Mesenchymal stem cell (in vitro differentiated cells and primary cell): ENCODE measurements around the gene ARHGAP6.

Source experiments
- DNase-seq: peaks from one replicate; pipeline ENCODE4 v3.0.0-alpha.2; 2013
- H2AFZ ChIP-seq: one replicate; pipeline ENCODE4 v1.6.1; 2013; ENCODE audit warnings: low read depth, mild to moderate bottlenecking, control low read depth, inconsistent platforms, low read length, moderate library complexity
- H2AK5ac ChIP-seq: 2 replicates; pipeline ENCODE4 v1.6.1; 2013; ENCODE audit warnings: low read length, moderate library complexity, mild to moderate bottlenecking, inconsistent platforms; ENCODE audit not compliant: severe bottlenecking
- H2BK120ac ChIP-seq: one replicate; pipeline ENCODE4 v1.6.1; 2013; ENCODE audit warnings: low read depth, mild to moderate bottlenecking, inconsistent platforms, low read length, moderate library complexity
- H2BK12ac ChIP-seq, 2 experiments: one replicate each; pipeline ENCODE4 v1.6.1; 2013; ENCODE audit warnings: inconsistent platforms in 2 of 2, low read length in 2 of 2, mild to moderate bottlenecking in 2 of 2, moderate library complexity in 2 of 2, control low read depth in 1 of 2
- H2BK15ac ChIP-seq: one replicate; pipeline ENCODE4 v1.6.1; 2013; ENCODE audit warnings: mild to moderate bottlenecking, low read depth, inconsistent platforms; ENCODE audit not compliant: poor library complexity, severe bottlenecking
- H2BK5ac ChIP-seq: 2 replicates; pipeline ENCODE4 v1.6.1; 2013; ENCODE audit warnings: low read depth, mild to moderate bottlenecking, low read length, control low read depth, inconsistent platforms; ENCODE audit not compliant: poor library complexity, severe bottlenecking
- H3K14ac ChIP-seq, 2 experiments: one replicate each; pipeline ENCODE4 v1.6.1; 2013; ENCODE audit warnings: inconsistent platforms in 2 of 2, low read length in 2 of 2, control low read depth in 1 of 2, mild to moderate bottlenecking in 1 of 2, moderate library complexity in 1 of 2
- H3K18ac ChIP-seq, 2 experiments: one replicate each; pipeline ENCODE4 v1.6.1; 2013; ENCODE audit warnings: inconsistent platforms in 2 of 2, low read length in 2 of 2, control low read depth in 1 of 2, low read depth in 1 of 2, mild to moderate bottlenecking in 1 of 2
- H3K23ac ChIP-seq, 2 experiments: one replicate each; pipeline ENCODE4 v1.6.1; 2013; ENCODE audit warnings: inconsistent platforms in 2 of 2, low read length in 2 of 2, mild to moderate bottlenecking in 2 of 2, moderate library complexity in 2 of 2, control low read depth in 1 of 2
- H3K27ac ChIP-seq: 2 replicates; pipeline ENCODE4 v1.5.1; 2013; ENCODE audit warnings: mild to moderate bottlenecking, moderate library complexity, low read length, control low read depth, inconsistent platforms; ENCODE audit not compliant: poor library complexity, severe bottlenecking
- H3K27me3 ChIP-seq, 2 experiments: 2 replicates each; pipeline versions ENCODE4 v1.6.1 to v1.7.0; 2013; ENCODE audit warnings: low read length in 2 of 2, mild to moderate bottlenecking in 2 of 2, moderate library complexity in 2 of 2, control low read depth in 1 of 2, inconsistent platforms in 1 of 2; ENCODE audit not compliant: control insufficient read depth in 1 of 2, insufficient read depth in 1 of 2
- H3K36me3 ChIP-seq, 2 experiments: 2 replicates each; pipeline versions ENCODE4 v1.6.1 to v1.7.0; 2013; ENCODE audit warnings: low read length in 2 of 2, control low read depth in 1 of 2, inconsistent platforms in 1 of 2, low read depth in 1 of 2, mild to moderate bottlenecking in 1 of 2; ENCODE audit not compliant: insufficient read depth in 2 of 2, control insufficient read depth in 1 of 2
- H3K4ac ChIP-seq, 2 experiments: one replicate each; pipeline ENCODE4 v1.6.1; 2013; ENCODE audit warnings: inconsistent platforms in 2 of 2, low read length in 2 of 2, mild to moderate bottlenecking in 2 of 2, moderate library complexity in 2 of 2, control low read depth in 1 of 2, low read depth in 1 of 2
- H3K4me1 ChIP-seq: 2 replicates; pipeline ENCODE4 v1.6.1; 2013; ENCODE audit warnings: low read depth, low read length, control low read depth; ENCODE audit not compliant: control insufficient read depth, insufficient read depth
- H3K4me2 ChIP-seq: 2 replicates; pipeline ENCODE4 v1.6.1; 2013; ENCODE audit warnings: low read length, mild to moderate bottlenecking, inconsistent platforms; ENCODE audit not compliant: poor library complexity, severe bottlenecking
- H3K4me3 ChIP-seq, 2 experiments: 2 replicates each; pipeline versions ENCODE4 v1.5.1 to v1.7.0; 2013; ENCODE audit warnings: low read length in 2 of 2, mild to moderate bottlenecking in 2 of 2, control low read depth in 1 of 2, low read depth in 1 of 2; ENCODE audit not compliant: insufficient read depth in 1 of 2
- H3K79me1 ChIP-seq: replicated peaks from 2 replicates; pipeline ENCODE4 v1.6.1; 2013; ENCODE audit warnings: mild to moderate bottlenecking, control low read depth, low read length, inconsistent platforms; ENCODE audit not compliant: poor library complexity, severe bottlenecking
- H3K9ac ChIP-seq: 2 replicates; pipeline ENCODE4 v1.7.0; 2013; ENCODE audit warnings: mild to moderate bottlenecking, low read length, moderate library complexity
- H3K9me3 ChIP-seq: 2 replicates; pipeline ENCODE4 v1.7.0; 2013; ENCODE audit warnings: mild to moderate bottlenecking, low read length; ENCODE audit not compliant: control insufficient read depth
- H4K8ac ChIP-seq: one replicate; pipeline ENCODE4 v1.6.1; 2013; ENCODE audit warnings: inconsistent platforms, mild to moderate bottlenecking, low read length, moderate library complexity
- H4K91ac ChIP-seq: one replicate; pipeline ENCODE4 v1.6.1; 2013; ENCODE audit warnings: mild to moderate bottlenecking, low read length, inconsistent platforms
- WGBS: methylation state at CpG from one replicate; pipeline ENCODE4 v1.1.7; 2013; ENCODE audit warnings: mixed read lengths; 5-methylcytosine and 5-hydroxymethylcytosine counted together

The ARHGAP6 gene

DNA sequence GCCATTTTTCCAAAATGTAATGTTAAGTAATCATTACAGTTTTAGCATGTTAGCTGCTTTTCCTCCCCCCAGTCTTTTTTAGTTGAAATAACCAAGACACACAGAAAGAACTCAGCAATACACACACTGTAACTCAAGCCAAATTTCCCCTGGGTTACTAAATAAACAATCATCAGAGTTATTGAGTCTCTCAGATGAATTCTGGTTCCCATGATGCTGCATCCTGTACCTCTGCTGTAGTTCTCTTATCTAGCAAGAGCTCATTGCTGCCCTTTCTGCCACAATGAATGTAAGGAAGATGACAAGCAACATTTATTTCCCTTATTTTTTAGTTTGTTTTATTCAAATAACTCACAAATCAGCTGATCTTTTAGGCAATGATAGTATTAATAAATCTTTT is 185.1 kb downstream of the ARHGAP6 start:
- Histone ChIP-seq H2BK12ac (no peak overlapping the region), H2BK15ac (no peak overlapping the region), H2AK5ac (no peak overlapping the region), H3K79me1 (no peaks in the 10 kb centered on the region), H3K4me1 (no peaks in the 10 kb centered on the region), H3K14ac (no peak overlapping the region), H3K23ac (no peak overlapping the region), H4K91ac (no peak overlapping the region), H3K27me3 (no peaks in the 10 kb centered on the region), H3K9ac (peak overlapping the region; percentile 30), H2BK120ac (no peak overlapping the region), H3K4ac (no peak overlapping the region), H3K4me2 (no peak overlapping the region), H3K4me3 (no peak overlapping the region), H3K18ac (no peak overlapping the region), H3K27ac (no peak overlapping the region), H4K8ac (no peak overlapping the region), H3K36me3 (no peaks in the 10 kb centered on the region), H2BK5ac (no peak overlapping the region), H2AFZ (no peak overlapping the region), H3K9me3 (no peaks in the 10 kb centered on the region)
- DNase-seq = no peak

DNA sequence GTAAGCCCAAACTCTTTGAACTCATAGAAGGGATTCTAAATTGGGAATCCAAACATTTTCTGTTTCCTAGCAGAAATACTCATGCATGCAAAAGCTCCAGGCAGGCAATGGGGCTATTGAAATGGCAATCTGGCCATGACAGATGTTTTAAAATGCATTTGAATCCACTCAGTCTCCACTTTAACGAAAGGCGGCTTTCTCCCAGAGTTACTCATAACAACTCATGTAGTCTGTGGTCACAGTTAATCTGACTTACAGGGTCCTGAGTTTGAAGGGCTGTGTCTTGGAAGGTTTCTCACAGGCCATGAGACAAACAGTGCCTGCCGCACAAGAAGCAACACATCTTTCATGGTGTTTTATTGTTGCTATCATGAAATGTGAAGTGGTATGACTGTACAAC is 186.8 kb downstream of the ARHGAP6 start:
- H2AK5ac ChIP-seq = no peak overlapping the region
- no peak overlapping the region for H3K27ac ChIP-seq
- H3K23ac ChIP-seq = no peak overlapping the region
- no peak overlapping the region for H2BK15ac ChIP-seq
- H3K4me1 ChIP-seq = no peaks in the 10 kb centered on the region
- no peaks in the 10 kb centered on the region for H3K36me3 ChIP-seq
- H3K9ac ChIP-seq = no peak overlapping the region
- no peak overlapping the region for H4K91ac ChIP-seq
- H2BK120ac ChIP-seq = no peak overlapping the region
- no peaks in the 10 kb centered on the region for H3K27me3 ChIP-seq
- 89% methylated on average over 1 of the region's 3 CpGs for WGBS
- no peak overlapping the region for H3K4ac ChIP-seq
- no peak overlapping the region for H4K8ac ChIP-seq
- H3K4me2 ChIP-seq = no peak overlapping the region
- peak; percentile 45 for DNase-seq
- no peak overlapping the region for H3K4me3 ChIP-seq
- H3K18ac ChIP-seq = no peak overlapping the region
- no peaks in the 10 kb centered on the region for H3K9me3 ChIP-seq
- H2AFZ ChIP-seq = no peak overlapping the region
- no peaks in the 10 kb centered on the region for H3K79me1 ChIP-seq
- no peak overlapping the region for H2BK5ac ChIP-seq
- H3K14ac ChIP-seq = no peak overlapping the region
- H2BK12ac ChIP-seq = no peak overlapping the region

DNA sequence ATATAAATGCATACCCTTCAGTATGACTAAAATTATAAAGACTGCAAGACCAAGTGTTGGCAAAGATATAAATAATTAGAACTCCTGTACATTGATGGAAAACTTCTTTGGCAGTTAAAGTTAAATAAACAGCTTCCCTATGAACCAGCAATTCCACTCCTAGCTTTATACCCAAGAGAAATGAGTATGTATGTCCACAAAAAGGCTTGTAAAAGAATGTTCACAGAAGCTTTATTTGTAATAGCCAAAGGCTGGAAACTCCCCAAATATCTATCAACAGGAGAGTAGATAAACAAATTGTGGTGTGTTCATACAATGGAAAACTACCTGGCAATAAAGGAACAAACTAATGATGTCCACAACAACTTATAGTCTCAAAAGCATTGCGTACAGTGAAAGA is 187.7 kb downstream of the ARHGAP6 start:
- Histone ChIP-seq H3K27me3 (no peaks in the 10 kb centered on the region), H2BK12ac (no peak overlapping the region), H3K18ac (no peak overlapping the region), H2BK15ac (no peak overlapping the region), H3K27ac (no peak overlapping the region), H3K4me1 (no peaks in the 10 kb centered on the region), H3K9me3 (no peaks in the 10 kb centered on the region), H3K4me3 (no peak overlapping the region), H2AK5ac (no peak overlapping the region), H3K23ac (no peak overlapping the region), H3K36me3 (no peaks in the 10 kb centered on the region), H2AFZ (no peak overlapping the region), H4K8ac (no peak overlapping the region), H2BK120ac (no peak overlapping the region), H3K4me2 (no peak overlapping the region), H3K14ac (no peak overlapping the region), H4K91ac (no peak overlapping the region), H3K79me1 (no peaks in the 10 kb centered on the region), H2BK5ac (no peak overlapping the region), H3K9ac (no peak overlapping the region), H3K4ac (no peak overlapping the region)
- no CpG with 5 or more reads among the region's 1 CpG for WGBS
- DNase-seq = peak; percentile 26

DNA sequence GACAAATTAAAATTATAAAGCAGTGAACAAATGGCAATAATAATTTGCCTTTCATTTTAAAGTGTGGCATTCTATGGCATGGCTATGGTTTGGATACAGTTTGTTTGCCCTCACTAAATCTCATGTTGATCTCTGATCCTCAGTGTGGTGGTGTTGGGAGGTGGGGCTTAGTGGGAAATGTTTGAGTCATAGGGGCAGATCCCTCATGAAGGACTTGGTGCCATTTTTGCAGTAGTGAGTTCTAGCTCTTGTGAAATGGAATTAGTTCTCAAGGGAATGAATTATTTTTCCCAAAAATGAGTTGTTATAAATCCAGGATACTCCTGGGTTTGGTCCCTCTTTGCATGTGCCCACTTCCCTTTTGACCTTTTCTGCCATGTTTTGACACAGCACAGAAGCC is 191.1 kb downstream of the ARHGAP6 start:
- no peak overlapping the region for H4K8ac ChIP-seq
- no peak overlapping the region for H3K4me3 ChIP-seq
- no peak for DNase-seq
- H3K79me1 ChIP-seq = no peaks in the 10 kb centered on the region
- H3K9me3 ChIP-seq = no peaks in the 10 kb centered on the region
- H4K91ac ChIP-seq = no peak overlapping the region
- H3K18ac ChIP-seq = no peak overlapping the region
- H2BK120ac ChIP-seq = no peak overlapping the region
- no peak overlapping the region for H2BK12ac ChIP-seq
- no peak overlapping the region for H3K23ac ChIP-seq
- H3K4ac ChIP-seq = no peak overlapping the region
- H3K27me3 ChIP-seq = no peaks in the 10 kb centered on the region
- no peak overlapping the region for H3K14ac ChIP-seq
- no peak overlapping the region for H3K4me2 ChIP-seq
- H2AFZ ChIP-seq = no peak overlapping the region
- H2AK5ac ChIP-seq = no peak overlapping the region
- no peak overlapping the region for H2BK5ac ChIP-seq
- no peak overlapping the region for H3K9ac ChIP-seq
- no peak overlapping the region for H3K27ac ChIP-seq
- no peaks in the 10 kb centered on the region for H3K36me3 ChIP-seq
- no peak overlapping the region for H2BK15ac ChIP-seq
- H3K4me1 ChIP-seq = no peaks in the 10 kb centered on the region
